LNCaP clone FGC (cell line): Measurements from ENCODE around the gene TEC.

Experiments used
- DNase-seq: peaks from one replicate; pipeline ENCODE4 v3.0.0-alpha.2; 2011; ENCODE audit warnings: low read depth
- H3K4me3 ChIP-seq: 2 replicates; pipeline ENCODE4 v1.5.1; 2011; ENCODE audit warnings: mild to moderate bottlenecking, low read depth, low read length, control low read depth
- CTCF ChIP-seq: IDR thresholded peaks from 2 replicates; pipeline ENCODE4 v1.5.1; 2012; ENCODE audit warnings: mild to moderate bottlenecking; ENCODE audit not compliant: control insufficient read depth, insufficient read depth; ENCODE audit errors: extremely low read depth

TEC gene

DNA sequence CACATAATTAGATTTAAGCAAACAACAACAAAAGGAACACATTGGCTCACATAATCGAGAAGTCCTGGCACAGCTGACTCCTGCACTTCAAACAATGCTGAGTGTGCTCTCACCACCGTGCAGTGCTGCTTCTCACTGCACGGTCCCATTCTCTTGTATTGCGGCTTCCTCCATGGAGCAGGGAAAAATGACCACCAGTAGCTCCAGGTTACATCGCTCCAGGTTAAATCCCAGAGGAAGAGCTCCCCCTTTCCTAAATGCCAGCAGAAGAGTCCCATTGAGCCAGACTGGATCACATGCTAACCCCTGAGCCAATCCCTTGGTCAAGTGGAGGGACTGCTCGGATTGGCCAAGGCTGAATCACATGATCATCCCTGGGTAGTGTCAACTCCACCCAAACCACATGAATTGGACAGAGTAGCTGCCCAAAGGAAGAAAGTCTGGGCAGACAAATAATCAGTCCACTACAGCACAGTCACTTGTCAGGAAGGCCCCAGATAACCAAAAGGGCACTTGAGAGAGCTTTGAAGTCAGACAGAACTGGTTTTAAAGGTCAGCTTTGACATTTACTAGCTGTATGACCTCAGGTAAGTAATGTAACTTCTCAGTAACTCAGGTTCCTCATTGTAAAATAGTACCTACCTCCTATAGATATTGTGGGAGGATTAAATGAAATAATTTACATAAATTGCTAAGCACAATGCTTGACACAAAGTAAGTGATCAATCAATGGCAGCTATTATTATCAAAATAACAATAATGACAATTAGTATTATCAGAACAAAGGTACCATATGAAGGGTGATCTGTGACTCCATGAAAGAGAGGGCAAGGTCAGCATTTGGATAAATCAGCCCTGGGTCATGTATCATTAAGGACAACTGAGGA, 14.3 kb downstream of the TEC start:
- no peak overlapping the region for H3K4me3 ChIP-seq
- no peak for TF ChIP-seq CTCF
- no peak for DNase-seq

- DNase-seq, result peak; percentile 11
- TF ChIP-seq CTCF, result no peak
- no peak overlapping the region for H3K4me3 ChIP-seq
These were observed 15.1 kb downstream of the TEC start for GRCh38 chr4:48254381-48255071.

DNA sequence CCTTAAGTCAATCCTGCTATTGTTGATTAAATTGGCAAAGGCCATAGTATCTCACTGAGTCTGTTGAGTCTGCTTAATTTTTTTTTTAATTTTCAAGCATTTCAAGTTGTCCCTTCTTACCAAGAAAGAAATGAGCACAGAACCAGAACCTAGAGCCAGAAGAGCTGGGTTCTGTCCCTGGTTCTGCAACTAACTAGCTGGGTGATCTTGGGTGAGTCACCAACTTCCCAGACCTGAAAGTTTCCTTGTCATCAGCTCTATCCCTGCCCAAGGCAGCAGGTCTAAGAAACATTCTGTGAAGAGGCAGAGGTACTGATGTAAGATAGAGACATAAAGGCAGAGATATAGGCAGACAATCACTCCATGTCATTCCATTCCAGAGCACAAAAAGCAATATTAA, 17.3 kb downstream of the TEC start:
- H3K4me3 ChIP-seq, result no peak overlapping the region

GRCh38 chr4:48250980-48251379, 18.7 kb downstream of the TEC start:
- no peak for DNase-seq
- TF ChIP-seq CTCF, result no peak
- no peak overlapping the region for H3K4me3 ChIP-seq

More for the DNA sequence above, 17.3 kb downstream of the TEC start:
- no peak for DNase-seq
- TF ChIP-seq CTCF, result no peak

- DNase-seq, result no peak
- TF ChIP-seq CTCF, result no peak
- H3K4me3 ChIP-seq, result no peak overlapping the region
These were observed 19.3 kb downstream of the TEC start for GRCh38 chr4:48250343-48250742.

- H3K4me3 ChIP-seq, result no peak overlapping the region
- DNase-seq, result no peak
- no peak for TF ChIP-seq CTCF
These were observed 20.3 kb downstream of the TEC start for GRCh38 chr4:48249378-48249777.
